Measurements from ENCODE around the gene ST6GAL1. TPM values are rescaled to one million over a fixed set of nuclear protein-coding genes. Genes with fewer than 3 reads are reported as not detected.

ST6GAL1 gene
- total RNA-seq, 2 experiments from 2014 or later: 99.1 to 109 TPM

- H3K4me3 Mint-ChIP-seq: peak overlapping the region; percentile 99
- ChIA-PET POLR2A (interaction anchor here (0.7 to 3.0 kb wide), 13 partner anchors 9 to 148 kb away, joined by 3 to 34 read pairs (median 6); partner anchors contain the start of gene EIF4A2), CTCF (interaction anchor here (0.7 to 7.0 kb wide), 29 partner anchors 10 to 317 kb away, joined by 3 to 78 read pairs (median 5); partner anchors contain the start of gene RPL39L)
- peaks cover 41% of the 10 kb centered on the region for H3K36me3 Mint-ChIP-seq (ENCODE audit: low read depth)
- H3K27ac Mint-ChIP-seq: peak overlapping the region; percentile 87
- DNase-seq (peak; percentile 82), ATAC-seq (peak; percentile 62)
- peaks cover 7% of the 10 kb centered on the region for H3K9me3 Mint-ChIP-seq (ENCODE audit: insufficient read depth)
- H3K4me1 Mint-ChIP-seq (ENCODE audit: low read depth): peaks cover 28% of the 10 kb centered on the region
- H3K27me3 Mint-ChIP-seq (ENCODE audit: low read depth): no peaks in the 10 kb centered on the region
Measured at GRCh38 chr3:186931532-186932280, 1.4 kb downstream of the ST6GAL1 start.

- peaks cover 28% of the 10 kb centered on the region for H3K4me1 Mint-ChIP-seq (ENCODE audit: low read depth)
- ChIA-PET POLR2A (interaction anchor here (0.6 to 3.0 kb wide), 12 partner anchors 10 to 149 kb away, joined by 3 to 34 read pairs (median 6); partner anchors contain the start of gene EIF4A2), CTCF (interaction anchor here (0.9 to 7.0 kb wide), 24 partner anchors 13 to 318 kb away, joined by 3 to 78 read pairs (median 5); partner anchors contain the start of gene RPL39L)
- H3K9me3 Mint-ChIP-seq (ENCODE audit: insufficient read depth): peaks cover 7% of the 10 kb centered on the region
- no peak for DNase-seq
- H3K27ac Mint-ChIP-seq: peak overlapping the region; percentile 87
- ATAC-seq: no peak
- H3K4me3 Mint-ChIP-seq: peak overlapping the region; percentile 99
- no peaks in the 10 kb centered on the region for H3K27me3 Mint-ChIP-seq (ENCODE audit: low read depth)
- peaks cover 47% of the 10 kb centered on the region for H3K36me3 Mint-ChIP-seq (ENCODE audit: low read depth)
Measured at GRCh38 chr3:186932281-186933181, 2.2 kb downstream of the ST6GAL1 start.

- Mint-ChIP-seq H3K36me3 (ENCODE audit: low read depth) (peaks cover 54% of the 10 kb centered on the region), H3K4me1 (ENCODE audit: low read depth) (peaks cover 31% of the 10 kb centered on the region), H3K27me3 (ENCODE audit: low read depth) (no peaks in the 10 kb centered on the region), H3K27ac (no peak overlapping the region), H3K9me3 (ENCODE audit: insufficient read depth) (peaks cover 3% of the 10 kb centered on the region), H3K4me3 (no peak overlapping the region)
- ATAC-seq (no peak), DNase-seq (no peak)
- ChIA-PET POLR2A (no interaction called here), CTCF (interaction anchor here (1.7 to 7.0 kb wide), 5 partner anchors 54 to 317 kb away, joined by 3 to 78 read pairs (median 12); no protein-coding TSS in a partner anchor)
Measured at GRCh38 chr3:186933816-186934215, 3.5 kb downstream of the ST6GAL1 start.

GRCh38 chr3:186935133-186935532 is 4.8 kb downstream of the ST6GAL1 start:
- ChIA-PET POLR2A (interaction anchor here (0.6 to 1.1 kb wide), 2 partner anchors 15 to 62 kb away, joined by 3 read pairs; no protein-coding TSS in a partner anchor), CTCF (interaction anchor here (7.0 kb wide), 1 partner anchor 85 kb away, joined by 78 read pairs; no protein-coding TSS in a partner anchor)
- Mint-ChIP-seq H3K27me3 (ENCODE audit: low read depth) (no peaks in the 10 kb centered on the region), H3K36me3 (ENCODE audit: low read depth) (peaks cover 56% of the 10 kb centered on the region), H3K4me1 (ENCODE audit: low read depth) (peaks cover 27% of the 10 kb centered on the region), H3K27ac (no peak overlapping the region), H3K9me3 (ENCODE audit: insufficient read depth) (peaks cover 3% of the 10 kb centered on the region), H3K4me3 (no peak overlapping the region)
- ATAC-seq: no peak
- DNase-seq: no peak

GRCh38 chr3:186937017-186937875 is 6.9 kb downstream of the ST6GAL1 start:
- peaks cover 3% of the 10 kb centered on the region for H3K9me3 Mint-ChIP-seq (ENCODE audit: insufficient read depth)
- H3K27ac Mint-ChIP-seq: no peak overlapping the region
- H3K4me1 Mint-ChIP-seq (ENCODE audit: low read depth): peaks cover 25% of the 10 kb centered on the region
- DNase-seq (no peak), ATAC-seq (no peak)
- ChIA-PET CTCF (interaction anchor here (0.9 to 2.3 kb wide), 5 partner anchors 22 to 227 kb away, joined by 3 to 12 read pairs (median 3); partner anchors contain the start of gene RPL39L), POLR2A (no interaction called here)
- H3K36me3 Mint-ChIP-seq (ENCODE audit: low read depth): peaks cover 53% of the 10 kb centered on the region
- H3K27me3 Mint-ChIP-seq (ENCODE audit: low read depth): no peaks in the 10 kb centered on the region
- no peak overlapping the region for H3K4me3 Mint-ChIP-seq

- no peaks in the 10 kb centered on the region for H3K27me3 Mint-ChIP-seq (ENCODE audit: low read depth)
- POLR2A ChIA-PET: no interaction called here
- no peak for DNase-seq
- H3K9me3 Mint-ChIP-seq (ENCODE audit: insufficient read depth): peaks cover 3% of the 10 kb centered on the region
- H3K4me3 Mint-ChIP-seq: no peak overlapping the region
- no peak overlapping the region for H3K27ac Mint-ChIP-seq
- no peak for ATAC-seq
- CTCF ChIA-PET: interaction anchor here (0.7 to 2.3 kb wide), 4 partner anchors 23 to 226 kb away, joined by 3 to 12 read pairs (median 3); no protein-coding TSS in a partner anchor
- H3K36me3 Mint-ChIP-seq (ENCODE audit: low read depth): peaks cover 48% of the 10 kb centered on the region
- H3K4me1 Mint-ChIP-seq (ENCODE audit: low read depth): peaks cover 11% of the 10 kb centered on the region
Measured at GRCh38 chr3:186938716-186939115, 8.4 kb downstream of the ST6GAL1 start.

- Mint-ChIP-seq H3K4me1 (ENCODE audit: low read depth) (peaks cover 11% of the 10 kb centered on the region), H3K9me3 (ENCODE audit: insufficient read depth) (peaks cover 3% of the 10 kb centered on the region), H3K27me3 (ENCODE audit: low read depth) (no peaks in the 10 kb centered on the region), H3K36me3 (ENCODE audit: low read depth) (peaks cover 48% of the 10 kb centered on the region), H3K27ac (no peak overlapping the region), H3K4me3 (no peak overlapping the region)
- ATAC-seq (no peak), DNase-seq (no peak)
- ChIA-PET POLR2A (interaction anchor here (0.5 kb wide), 1 partner anchor 215 kb away, joined by 3 read pairs; no protein-coding TSS in a partner anchor), CTCF (interaction anchor here (2.3 kb wide), 1 partner anchor 90 kb away, joined by 12 read pairs; no protein-coding TSS in a partner anchor)
Measured at GRCh38 chr3:186939536-186939935, 9.2 kb downstream of the ST6GAL1 start.

- Mint-ChIP-seq H3K4me1 (ENCODE audit: low read depth) (peaks cover 10% of the 10 kb centered on the region), H3K9me3 (ENCODE audit: insufficient read depth) (no peaks in the 10 kb centered on the region), H3K27me3 (ENCODE audit: low read depth) (no peaks in the 10 kb centered on the region), H3K4me3 (no peak overlapping the region), H3K36me3 (ENCODE audit: low read depth) (peaks cover 44% of the 10 kb centered on the region), H3K27ac (no peak overlapping the region)
- ATAC-seq (no peak), DNase-seq (no peak)
- ChIA-PET POLR2A (no interaction called here), CTCF (interaction anchor here (0.6 kb wide), 1 partner anchor 1140 kb away, joined by 3 read pairs; no protein-coding TSS in a partner anchor)
Measured at GRCh38 chr3:186940967-186941366, 10.6 kb downstream of the ST6GAL1 start.

- Mint-ChIP-seq H3K4me1 (ENCODE audit: low read depth) (peaks cover 18% of the 10 kb centered on the region), H3K36me3 (ENCODE audit: low read depth) (peaks cover 46% of the 10 kb centered on the region), H3K9me3 (ENCODE audit: insufficient read depth) (no peaks in the 10 kb centered on the region), H3K27ac (no peak overlapping the region), H3K27me3 (ENCODE audit: low read depth) (no peaks in the 10 kb centered on the region), H3K4me3 (no peak overlapping the region)
- DNase-seq: no peak
- POLR2A ChIA-PET: no interaction called here
- ATAC-seq: no peak
- CTCF ChIA-PET: interaction anchor here (1.1 to 1.6 kb wide), 2 partner anchors 15 to 17 kb away, joined by 3 read pairs; no protein-coding TSS in a partner anchor
Measured at GRCh38 chr3:186942168-186942567, 11.8 kb downstream of the ST6GAL1 start.

- no peaks in the 10 kb centered on the region for H3K27me3 Mint-ChIP-seq (ENCODE audit: low read depth)
- H3K36me3 Mint-ChIP-seq (ENCODE audit: low read depth): peaks cover 57% of the 10 kb centered on the region
- H3K27ac Mint-ChIP-seq: no peak overlapping the region
- no peak overlapping the region for H3K4me3 Mint-ChIP-seq
- POLR2A ChIA-PET: no interaction called here
- H3K4me1 Mint-ChIP-seq (ENCODE audit: low read depth): peaks cover 19% of the 10 kb centered on the region
- CTCF ChIA-PET: interaction anchor here (0.6 to 1.1 kb wide), 2 partner anchors 13 to 187 kb away, joined by 3 to 4 read pairs; no protein-coding TSS in a partner anchor
- no peaks in the 10 kb centered on the region for H3K9me3 Mint-ChIP-seq (ENCODE audit: insufficient read depth)
- ATAC-seq: no peak
- no peak for DNase-seq
Measured at GRCh38 chr3:186945255-186945823, 15.0 kb downstream of the ST6GAL1 start.
